GM12878 (cell line): ENCODE results near the gene CNOT8. TPM values are rescaled to one million over a fixed set of nuclear protein-coding genes. Genes with fewer than 3 reads are reported as not detected.

ENCODE experiments used
- ATAC-seq: fragments of 200-7000 bp; cut with Tn5 transposase; 3 replicates; pipeline ENCODE4 v1.9.1; 2020; ENCODE audit warnings: mild to moderate bottlenecking, moderate library complexity
- BruUV-seq: library from RNA; stranded (reverse); fragments of 400-500 nt; replicated peaks from 2 replicates; lab custom pipeline; 2021; lab: Mats Ljungman, UMichigan
- CTCF ChIA-PET: fragments of 300-600 bp; sonication (Branson Sonifier 250); formaldehyde crosslinking; extraction: SDS; loops from one replicate; lab custom pipeline; 2021; ENCODE audit warnings: inconsistent platforms; lab: Yijun Ruan, JAX
- POLR2A ChIA-PET: fragments of 350-600 bp; formaldehyde crosslinking; extraction: SDS; loops from one replicate; lab custom pipeline; 2021; ENCODE audit warnings: inconsistent platforms; lab: Charles Lee
- RAD21 ChIA-PET: fragments of 300-600 bp; sonication (Branson Sonifier 250); formaldehyde crosslinking; loops from one replicate; lab custom pipeline; 2023; ENCODE audit warnings: antibody characterized with exemption; ENCODE audit not compliant: unreplicated experiment; lab: Charles Lee
- SMC1A ChIA-PET: fragments of 300-600 bp; sonication (Branson Sonifier 250); formaldehyde crosslinking; loops from one replicate; lab custom pipeline; 2023; ENCODE audit not compliant: unreplicated experiment, uncharacterized antibody; lab: Charles Lee
- DNase-seq: peaks from one replicate; pipeline ENCODE4 v3.0.0-alpha.2; 2011; ENCODE audit warnings: low read depth, low spot score
- FAIRE-seq: peaks from 3 replicates; lab custom pipeline; 2011; peaks lifted over from hg19 to GRCh38; lab: Jason Lieb, UNC
- H2AFZ ChIP-seq: 2 replicates; pipeline ENCODE4 v1.6.0; 2011; ENCODE audit warnings: low read depth, low read length, control low read depth; ENCODE audit not compliant: control insufficient read depth
- H3K27ac ChIP-seq: 2 replicates; pipeline ENCODE4 v1.5.1; 2011; ENCODE audit warnings: control low read depth; ENCODE audit not compliant: control insufficient read depth, insufficient read depth
- H3K27me3 ChIP-seq, 2 experiments: replicated peaks in 1 of 2; 2 replicates each; pipeline versions ENCODE4 v1.6.0 to v1.6.1; 2011; ENCODE audit warnings: low read length in 1 of 2; ENCODE audit not compliant: control insufficient read depth in 2 of 2, insufficient read depth in 2 of 2
- H3K36me3 ChIP-seq, 2 experiments: 2 replicates each; pipeline ENCODE4 v1.5.1; 2011; ENCODE audit warnings: low read length in 1 of 2; ENCODE audit not compliant: control insufficient read depth in 2 of 2, insufficient read depth in 2 of 2
- H3K4me1 ChIP-seq: 2 replicates; pipeline ENCODE4 v1.6.1; 2011; ENCODE audit warnings: mild to moderate bottlenecking, low read length, moderate library complexity, mixed read lengths; ENCODE audit not compliant: control insufficient read depth, insufficient read depth
- H3K4me2 ChIP-seq: 2 replicates; pipeline ENCODE4 v1.6.0; 2011; ENCODE audit warnings: control low read depth; ENCODE audit not compliant: control insufficient read depth, insufficient read depth
- H3K4me3 ChIP-seq: fragments of 200-600 bp; sonication (generic); 2 replicates; pipeline ENCODE4 v1.5.1; 2016
- H3K79me2 ChIP-seq: 2 replicates; pipeline ENCODE4 v1.6.0; 2011; ENCODE audit warnings: low read length; ENCODE audit not compliant: control insufficient read depth, insufficient read depth
- H3K9ac ChIP-seq: 2 replicates; pipeline ENCODE4 v1.8.0; 2011; ENCODE audit warnings: low read length, control low read depth, mixed read lengths; ENCODE audit not compliant: control insufficient read depth, insufficient read depth
- H3K9me3 ChIP-seq: replicated peaks from 3 replicates; pipeline ENCODE4 v1.5.1; 2011; ENCODE audit warnings: mild to moderate bottlenecking, low read length; ENCODE audit not compliant: control insufficient read depth, insufficient read depth
- H4K20me1 ChIP-seq: 2 replicates; pipeline ENCODE4 v1.6.0; 2011; ENCODE audit not compliant: control insufficient read depth, insufficient read depth
- CUX1 ChIP-seq: IDR thresholded peaks from 2 replicates; pipeline ENCODE4 v1.6.1; 2012; ENCODE audit warnings: improper control_type of control experiment, low read depth, low read length; ENCODE audit not compliant: insufficient replicate concordance
- E2F8 ChIP-seq: fragments of 450-650 bp; IDR thresholded peaks from 2 replicates; pipeline ENCODE4 v1.6.1; 2018; ENCODE audit warnings: mild to moderate bottlenecking, low read depth, moderate library complexity; ENCODE audit not compliant: partially characterized antibody
- IKZF2 ChIP-seq, 2 experiments: fragments of 450-650 bp; IDR thresholded peaks; 2 replicates each; pipeline ENCODE4 v1.6.1; 2017; ENCODE audit warnings: mild to moderate bottlenecking in 2 of 2, moderate library complexity in 2 of 2
- MTA2 ChIP-seq: fragments of 450-650 bp; IDR thresholded peaks from 2 replicates; pipeline ENCODE4 v1.6.1; 2016; ENCODE audit warnings: low read depth, mild to moderate bottlenecking, moderate library complexity
- NR2C1 ChIP-seq: fragments of 450-650 bp; IDR thresholded peaks from 2 replicates; pipeline ENCODE4 v1.6.1; 2017; ENCODE audit warnings: antibody characterized with exemption, mild to moderate bottlenecking, moderate library complexity
- PKNOX1 ChIP-seq: fragments of 450-650 bp; IDR thresholded peaks from 2 replicates; pipeline ENCODE4 v1.6.1; 2016; ENCODE audit warnings: mild to moderate bottlenecking
- RB1 ChIP-seq: fragments of 450-650 bp; formaldehyde crosslinking; IDR thresholded peaks from 2 replicates; pipeline ENCODE4 v1.6.1; 2017; ENCODE audit warnings: mild to moderate bottlenecking, borderline replicate concordance
- RELA ChIP-seq: fragments of 450-650 bp; IDR thresholded peaks from 2 replicates; pipeline ENCODE4 v1.8.0; 2014; ENCODE audit warnings: borderline replicate concordance; ENCODE audit not compliant: partially characterized antibody
- TAF1 ChIP-seq: IDR thresholded peaks from 2 replicates; pipeline ENCODE4 v1.6.1; 2011; ENCODE audit warnings: mild to moderate bottlenecking, low read depth, low read length, borderline replicate concordance
- TCF7 ChIP-seq: IDR thresholded peaks from 2 replicates; pipeline ENCODE4 v1.6.1; 2014; ENCODE audit warnings: antibody characterized with exemption, borderline replicate concordance
- WRNIP1 ChIP-seq: IDR thresholded peaks from 2 replicates; pipeline ENCODE4 v1.6.1; 2011; ENCODE audit warnings: low read depth, low read length, improper control_type of control experiment, borderline replicate concordance
- ZNF217 ChIP-seq: fragments of 450-650 bp; IDR thresholded peaks from 2 replicates; pipeline ENCODE4 v1.6.1; 2017; ENCODE audit warnings: antibody characterized with exemption, mild to moderate bottlenecking
- ZSCAN29 ChIP-seq: fragments of 450-650 bp; IDR thresholded peaks from 2 replicates; pipeline ENCODE4 v1.6.1; 2017; ENCODE audit warnings: mild to moderate bottlenecking, moderate library complexity
- WGBS: methylation state at CpG from one replicate; pipeline ENCODE4 v1.1.6; 2016; ENCODE audit warnings: low lambda C conversion rate; ENCODE audit not compliant: insufficient replicate concordance, insufficient coverage; ENCODE audit errors: missing lambda C conversion rate; 5-methylcytosine and 5-hydroxymethylcytosine counted together
- in situ Hi-C: fragments of 300-500 bp; cut with MboI; formaldehyde crosslinking; loops from 9 replicates; pipeline ENCODE4 v1.14.3; 2018; ENCODE audit warnings: mixed read lengths
- intact Hi-C: fragments of 100-400 bp; cut with micrococcal nuclease; formaldehyde crosslinking; loops from one replicate; pipeline ENCODE4 v1.14.2; 2022; ENCODE audit not compliant: unreplicated experiment
- polyA plus RNA-seq, 11 experiments: library from polyadenylated mRNA; depleted of rRNA in 4 of 11; unstranded in 6 of 11; stranded (reverse) in 5 of 11; fragments of >200 nt; fragmentation: Nextera tagmentation in 4 of 11; fragmentation: Illumina TruSeq in 1 of 11; extraction: Ambion mirVana in 4 of 11; extraction: Trizol in 1 of 11; gene quantifications; 1 replicate in 1 of 11; 2 replicates in 10 of 11; pipeline versions ENCODE4 v1.2.1 to v1.2.3, GENCODE V29; 2011 to 2016; ENCODE audit warnings: inconsistent platforms in 2 of 11, missing spikeins in 2 of 11, low read depth in 1 of 11
- total RNA-seq, 4 experiments: library from RNA; depleted of rRNA in 3 of 4; stranded (reverse); fragments of >200 nt in 3 of 4; fragmentation: Illumina TruSeq in 1 of 4; extraction: Trizol in 1 of 4; gene quantifications; 2 replicates each; pipeline versions ENCODE4 v1.2.1 to v1.2.3, GENCODE V29; 2013 to 2021

Gene CNOT8
- total and polyA plus RNA-seq, 10 of the 15 experiments (the other 5 are each of a cell fraction or from before 2014, with no cell fraction given) = 13.2 to 57.1 (median 39.0) TPM

GRCh38 chr5:154898210-154898609, 39.8 kb downstream of the CNOT8 start (continued):
- TF ChIP-seq TCF7 (no peak), TAF1 (no peak), ZNF217 (no peak), IKZF2 (IDR thresholded peaks at IDR 0.05) (no peak), RB1 (no peak)
- TF ChIP-seq, all 136 proteins: peak for 0

- no peak overlapping the region for H2AFZ ChIP-seq
- 91% methylated on average over 9 of the region's 9 CpGs for WGBS
- SMC1A ChIA-PET = no interaction called here
- H3K27ac ChIP-seq = no peak overlapping the region
- H3K9ac ChIP-seq = no peak overlapping the region
- DNase-seq = no peak
- CTCF ChIA-PET = no interaction called here
- no peak for ATAC-seq
- no peaks in the 10 kb centered on the region for H4K20me1 ChIP-seq
- H3K4me3 ChIP-seq = no peak overlapping the region
- RAD21 ChIA-PET = no interaction called here
- no peaks in the 10 kb centered on the region for H3K79me2 ChIP-seq
- no peaks in the 10 kb centered on the region for H3K4me1 ChIP-seq
- H3K27me3 ChIP-seq = no peaks in the 10 kb centered on the region
- in situ Hi-C loops (no loop called here), intact Hi-C loops (no loop called here)
- H3K36me3 ChIP-seq = peaks cover 6 to 15% of the 10 kb centered on the region in 2 experiments
- no peaks in the 10 kb centered on the region for H3K9me3 ChIP-seq
- FAIRE-seq = no peak
- no peak overlapping the region for H3K4me2 ChIP-seq
- TSS peak; percentile 23 for BruUV-seq
- POLR2A ChIA-PET = no interaction called here
- TF ChIP-seq RELA (no peak), RB1 (no peak), NR2C1 (no peak), WRNIP1 (no peak), MTA2 (no peak), TCF7 (no peak), PKNOX1 (no peak), CUX1 (no peak), E2F8 (no peak), ZSCAN29 (no peak)
Observed at GRCh38 chr5:154899151-154899816, 40.9 kb downstream of the CNOT8 start.
